ENCODE data around the gene PIK3R1.
A peak's percentile ranks its signal among the peaks of the same experiment; 100 is the strongest.
"Not testable (repeated sequence)": the region's sequence is repeated elsewhere in the genome, so short reads cannot be mapped to it uniquely, and the experiment has no call there.

PIK3R1 gene

GRCh38 chr5:68200288-68200687 lies 15.3 kb upstream of the PIK3R1 start:
- no peak for DNase-seq (ENCODE audit: extremely low read depth, low read depth)
- TF ChIP-seq CTCF (IDR thresholded peaks at IDR 0.05; ENCODE audit: low read depth, low read length, missing control alignments) = no peak
- no peak overlapping the region for H3K4me3 ChIP-seq (replicated peaks; ENCODE audit: low read depth, low read length)

- not testable (repeated sequence) for DNase-seq (ENCODE audit: extremely low read depth, low read depth); H3K4me3 ChIP-seq (replicated peaks; ENCODE audit: low read depth, low read length)
Observed at GRCh38 chr5:68210654-68211053, 4.9 kb upstream of the PIK3R1 start.

- H3K4me3 ChIP-seq (replicated peaks; ENCODE audit: low read depth, low read length) = peak overlapping the region; percentile 87
- DNase-seq (ENCODE audit: extremely low read depth, low read depth) = no peak
- TF ChIP-seq CTCF (IDR thresholded peaks at IDR 0.05; ENCODE audit: low read depth, low read length, missing control alignments) = no peak
Observed at GRCh38 chr5:68214482-68215207, 911 bp upstream of the PIK3R1 start.

- DNase-seq (ENCODE audit: extremely low read depth, low read depth) = no peak
- H3K4me3 ChIP-seq (replicated peaks; ENCODE audit: low read depth, low read length) = peak overlapping the region; percentile 87
- TF ChIP-seq CTCF (IDR thresholded peaks at IDR 0.05; ENCODE audit: low read depth, low read length, missing control alignments) = no peak
Observed at GRCh38 chr5:68215898-68216244, 315 bp downstream of the PIK3R1 start.

- TF ChIP-seq CTCF (IDR thresholded peaks at IDR 0.05; ENCODE audit: low read depth, low read length, missing control alignments) = no peak
- no peak for DNase-seq (ENCODE audit: extremely low read depth, low read depth)
- peak overlapping the region; percentile 87 for H3K4me3 ChIP-seq (replicated peaks; ENCODE audit: low read depth, low read length)
Observed at GRCh38 chr5:68216245-68217046, 890 bp downstream of the PIK3R1 start.

GRCh38 chr5:68217047-68217355 lies 1.4 kb downstream of the PIK3R1 start:
- peak overlapping the region; percentile 87 for H3K4me3 ChIP-seq (replicated peaks; ENCODE audit: low read depth, low read length)
- DNase-seq (ENCODE audit: extremely low read depth, low read depth) = no peak
- no peak for TF ChIP-seq CTCF (IDR thresholded peaks at IDR 0.05; ENCODE audit: low read depth, low read length, missing control alignments)

GRCh38 chr5:68217528-68217927 lies 2.0 kb downstream of the PIK3R1 start:
- no peak for DNase-seq (ENCODE audit: extremely low read depth, low read depth)
- H3K4me3 ChIP-seq (replicated peaks; ENCODE audit: low read depth, low read length) = peak overlapping the region; percentile 87
- no peak for TF ChIP-seq CTCF (IDR thresholded peaks at IDR 0.05; ENCODE audit: low read depth, low read length, missing control alignments)
